OCI-LY1 (cell line): Measurements from ENCODE around the gene NBEA.

Experiments
- H2AFZ ChIP-seq: fragments of 200-600 bp; sonication (generic), shearing (Covaris generic); 2 replicates; pipeline ENCODE4 v1.6.0; 2014; ENCODE audit warnings: antibody characterized with exemption, mild to moderate bottlenecking, low read length
- H3F3A ChIP-seq: fragments of 200-600 bp; sonication (generic), shearing (Covaris generic); 2 replicates; pipeline ENCODE4 v1.6.0; 2014; ENCODE audit warnings: mild to moderate bottlenecking, antibody characterized with exemption, low read length, moderate library complexity; ENCODE audit not compliant: insufficient read depth
- H3K27ac ChIP-seq: fragments of 200-600 bp; sonication (generic); 2 replicates; pipeline ENCODE4 v1.5.1; 2014; ENCODE audit warnings: low read length, mixed run types, mild to moderate bottlenecking, low read depth; ENCODE audit not compliant: poor library complexity, severe bottlenecking
- H3K27me3 ChIP-seq: fragments of 200-600 bp; sonication (generic); 2 replicates; pipeline ENCODE4 v1.6.0; 2014; ENCODE audit warnings: antibody characterized with exemption, mild to moderate bottlenecking, low read length, moderate library complexity; ENCODE audit not compliant: insufficient read depth
- H3K36me3 ChIP-seq: fragments of 200-600 bp; sonication (generic); 2 replicates; pipeline ENCODE4 v1.6.1; 2014; ENCODE audit warnings: mild to moderate bottlenecking, antibody characterized with exemption, low read length, moderate library complexity, mixed read lengths; ENCODE audit not compliant: insufficient read depth
- H3K4me1 ChIP-seq: fragments of 200-600 bp; sonication (generic); 2 replicates; pipeline ENCODE4 v1.5.1; 2014; ENCODE audit warnings: mild to moderate bottlenecking, low read length, moderate library complexity; ENCODE audit not compliant: insufficient read depth, severe bottlenecking
- H3K4me2 ChIP-seq: fragments of 200-600 bp; sonication (generic), shearing (Covaris generic); 2 replicates; pipeline ENCODE4 v1.6.1; 2014; ENCODE audit warnings: low read length
- H3K4me3 ChIP-seq: fragments of 200-600 bp; sonication (generic); 2 replicates; pipeline ENCODE4 v1.5.1; 2014; ENCODE audit warnings: low read length, low read depth, mild to moderate bottlenecking, mixed read lengths; ENCODE audit not compliant: poor library complexity, severe bottlenecking
- H3K79me2 ChIP-seq: fragments of 200-600 bp; shearing (Covaris generic); 2 replicates; pipeline ENCODE4 v1.6.1; 2016; ENCODE audit warnings: mixed run types, low read length, mixed read lengths; ENCODE audit not compliant: insufficient read depth
- H3K9ac ChIP-seq: fragments of 200-600 bp; sonication (generic), shearing (Covaris generic); 2 replicates; pipeline ENCODE4 v1.6.1; 2014; ENCODE audit warnings: mild to moderate bottlenecking, low read length, mixed read lengths
- H3K9me2 ChIP-seq: fragments of 200-600 bp; sonication (generic), shearing (Covaris generic); 2 replicates; pipeline ENCODE4 v1.6.1; 2014; ENCODE audit warnings: low read depth, mild to moderate bottlenecking, low read length, mixed read lengths
- H3K9me3 ChIP-seq: fragments of 200-600 bp; shearing (Covaris generic); 2 replicates; pipeline ENCODE4 v1.6.1; 2014; ENCODE audit warnings: low read length, mixed read lengths
- H4K20me1 ChIP-seq: fragments of 200-600 bp; sonication (generic), shearing (Covaris generic); 2 replicates; pipeline ENCODE4 v1.6.0; 2016; ENCODE audit warnings: mild to moderate bottlenecking, low read length; ENCODE audit not compliant: insufficient read depth
- EZH2 ChIP-seq: fragments of 200-600 bp; sonication (generic), shearing (Covaris generic); IDR thresholded peaks from 2 replicates; pipeline ENCODE4 v1.8.0; 2017; ENCODE audit warnings: borderline replicate concordance, mixed run types, mild to moderate bottlenecking, antibody characterized with exemption, low read length, moderate library complexity, mixed read lengths
- TF ChIP-seq, protein P1 (sequence below): fragments of 200-600 bp; sonication (generic), shearing (Covaris generic); IDR thresholded peaks from 2 replicates; pipeline ENCODE4 v1.5.1; 2017; ENCODE audit warnings: mild to moderate bottlenecking, antibody characterized with exemption, low read length, moderate library complexity, mixed read lengths

Gene NBEA

GRCh38 chr13:34941436-34941834, 635 bp upstream of the NBEA start:
- Histone ChIP-seq H3K79me2 (peaks cover 13% of the 10 kb centered on the region), H3K9ac (no peak overlapping the region; the same call in 1 of the 2 replicates), H3K27ac (no peak overlapping the region), H3K4me3 (peak overlapping the region; percentile 83), H2AFZ (no peak overlapping the region), H3K27me3 (no peaks in the 10 kb centered on the region), H3K4me1 (peaks cover 32% of the 10 kb centered on the region), H3K9me2 (no peaks in the 10 kb centered on the region), H3F3A (no peaks in the 10 kb centered on the region), H4K20me1 (no peaks in the 10 kb centered on the region), H3K36me3 (no peaks in the 10 kb centered on the region), H3K4me2 (peak overlapping the region; percentile 76), H3K9me3 (no peaks in the 10 kb centered on the region)
- TF ChIP-seq EZH2: no peak
- TF ChIP-seq, protein P1, sequence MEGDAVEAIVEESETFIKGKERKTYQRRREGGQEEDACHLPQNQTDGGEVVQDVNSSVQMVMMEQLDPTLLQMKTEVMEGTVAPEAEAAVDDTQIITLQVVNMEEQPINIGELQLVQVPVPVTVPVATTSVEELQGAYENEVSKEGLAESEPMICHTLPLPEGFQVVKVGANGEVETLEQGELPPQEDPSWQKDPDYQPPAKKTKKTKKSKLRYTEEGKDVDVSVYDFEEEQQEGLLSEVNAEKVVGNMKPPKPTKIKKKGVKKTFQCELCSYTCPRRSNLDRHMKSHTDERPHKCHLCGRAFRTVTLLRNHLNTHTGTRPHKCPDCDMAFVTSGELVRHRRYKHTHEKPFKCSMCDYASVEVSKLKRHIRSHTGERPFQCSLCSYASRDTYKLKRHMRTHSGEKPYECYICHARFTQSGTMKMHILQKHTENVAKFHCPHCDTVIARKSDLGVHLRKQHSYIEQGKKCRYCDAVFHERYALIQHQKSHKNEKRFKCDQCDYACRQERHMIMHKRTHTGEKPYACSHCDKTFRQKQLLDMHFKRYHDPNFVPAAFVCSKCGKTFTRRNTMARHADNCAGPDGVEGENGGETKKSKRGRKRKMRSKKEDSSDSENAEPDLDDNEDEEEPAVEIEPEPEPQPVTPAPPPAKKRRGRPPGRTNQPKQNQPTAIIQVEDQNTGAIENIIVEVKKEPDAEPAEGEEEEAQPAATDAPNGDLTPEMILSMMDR: no peak

DNA sequence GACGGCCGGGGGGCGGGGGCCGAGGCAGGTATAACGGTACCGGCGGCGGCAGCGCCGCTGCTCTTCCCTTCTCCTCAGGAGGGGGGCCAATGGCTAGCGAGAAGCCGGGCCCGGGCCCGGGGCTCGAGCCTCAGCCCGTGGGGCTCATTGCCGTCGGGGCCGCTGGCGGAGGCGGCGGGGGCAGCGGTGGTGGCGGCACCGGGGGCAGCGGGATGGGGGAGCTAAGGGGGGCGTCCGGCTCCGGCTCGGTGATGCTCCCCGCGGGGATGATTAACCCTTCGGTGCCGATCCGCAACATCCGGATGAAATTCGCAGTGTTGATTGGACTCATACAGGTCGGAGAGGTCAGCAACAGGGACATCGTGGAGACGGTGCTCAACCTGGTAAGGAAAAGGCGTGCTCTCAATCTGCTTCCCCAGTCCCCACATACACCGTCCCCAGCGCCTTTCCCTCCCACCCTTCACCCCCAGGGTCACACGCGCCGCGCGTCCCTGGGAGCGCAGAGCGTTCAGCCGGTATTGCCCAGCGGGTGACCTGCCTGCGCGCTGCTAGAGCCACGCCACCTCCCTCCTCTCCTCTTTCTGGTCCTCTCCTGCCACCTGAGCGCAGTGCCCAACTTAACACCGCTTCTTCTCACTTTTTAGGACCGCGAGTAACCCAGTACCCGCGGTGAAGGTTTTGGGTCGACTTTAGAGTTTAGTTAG, 814 bp downstream of the NBEA start:
- H3K9me2 ChIP-seq: no peaks in the 10 kb centered on the region
- peak overlapping the region; percentile 67 for H3K27ac ChIP-seq

DNA sequence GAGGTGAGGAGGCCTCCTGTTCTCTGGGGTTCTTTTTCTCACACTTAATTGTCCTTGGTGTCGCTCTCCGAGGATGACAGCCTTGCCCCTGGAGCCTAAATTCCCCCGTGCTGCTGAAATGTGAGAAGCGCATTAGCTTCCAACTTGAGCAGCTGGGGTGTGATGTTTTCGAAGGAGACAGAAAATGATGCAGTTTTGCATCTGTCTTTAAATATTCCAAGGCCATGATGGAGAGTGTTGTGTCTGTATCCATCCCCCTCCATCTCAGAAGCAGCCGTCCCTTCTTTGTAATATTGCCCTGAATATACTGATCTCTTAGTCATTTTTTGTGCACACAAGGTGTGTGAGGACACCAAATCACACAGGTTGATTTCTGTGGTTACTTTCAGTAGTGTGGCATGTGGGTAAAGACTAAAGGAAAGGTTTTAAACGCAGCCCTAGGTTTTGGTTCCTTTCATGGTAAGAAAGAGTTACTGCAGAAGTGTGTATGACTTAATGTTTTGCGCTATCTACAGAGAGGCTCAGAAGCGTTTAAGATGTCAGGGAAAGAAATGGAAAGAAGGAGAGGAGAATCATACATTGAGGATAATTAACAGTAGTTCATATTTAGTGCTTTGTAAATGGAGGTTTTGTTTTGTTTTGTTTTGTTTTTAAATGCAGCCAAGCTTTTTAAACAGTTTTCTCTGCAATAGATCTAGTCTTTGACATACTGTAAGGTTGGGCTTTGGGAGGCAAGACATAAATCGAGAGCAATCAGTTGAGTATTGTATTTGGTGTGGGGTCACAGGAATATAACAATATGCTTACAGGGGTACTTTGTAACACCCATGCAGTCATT, 1.6 kb downstream of the NBEA start:
- Histone ChIP-seq H3K4me1 (peaks cover 47% of the 10 kb centered on the region), H4K20me1 (no peaks in the 10 kb centered on the region), H3K27me3 (no peaks in the 10 kb centered on the region), H3K9ac (peak overlapping the region; percentile 52), H3K9me3 (no peaks in the 10 kb centered on the region), H3K27ac (peak overlapping the region; percentile 67), H3K4me3 (peak overlapping the region; percentile 83), H3K36me3 (no peaks in the 10 kb centered on the region), H3K9me2 (no peaks in the 10 kb centered on the region), H2AFZ (no peak overlapping the region), H3K79me2 (peaks cover 25% of the 10 kb centered on the region), H3F3A (no peaks in the 10 kb centered on the region), H3K4me2 (peak overlapping the region; percentile 78)
- TF ChIP-seq EZH2: no peak
- TF ChIP-seq, protein P1: no peak

More for the DNA sequence above, 814 bp downstream of the NBEA start:
- Histone ChIP-seq H3K79me2 (peaks cover 25% of the 10 kb centered on the region), H2AFZ (no peak overlapping the region), H3F3A (no peaks in the 10 kb centered on the region), H3K9ac (peak overlapping the region; percentile 52), H3K36me3 (no peaks in the 10 kb centered on the region), H3K4me1 (peaks cover 42% of the 10 kb centered on the region), H3K9me3 (no peaks in the 10 kb centered on the region), H3K4me2 (peak overlapping the region; percentile 78), H4K20me1 (no peaks in the 10 kb centered on the region), H3K4me3 (peak overlapping the region; percentile 83), H3K27me3 (no peaks in the 10 kb centered on the region)
- no peak for TF ChIP-seq EZH2
- TF ChIP-seq, protein P1: no peak
